Stimulated activated CD4-positive, alpha-beta T cell treated with anti-CD3 and anti-CD28 coated beads, Interleukin-1b, Interleukin-23, amount 100 ng/mL, for 4 hours (primary cell): ENCODE results near the gene PCED1A.
"Not testable (repeated sequence)": the region's sequence is repeated elsewhere in the genome, so short reads cannot be mapped to it uniquely, and the experiment has no call there.

Experiments used
- DNase-seq, 2 donors: peaks; one replicate each; pipeline ENCODE4 v3.0.0-alpha.2; 2020; ENCODE audit warnings: low read depth in 2 of 2

Gene PCED1A

GRCh38 chr20:2829376-2829775, 11.1 kb downstream of the PCED1A start:
- no peak for DNase-seq

- no peak for DNase-seq
These were observed 13.8 kb downstream of the PCED1A start for GRCh38 chr20:2826655-2827054.

GRCh38 chr20:2825761-2826160, 14.7 kb downstream of the PCED1A start:
- no peak for DNase-seq

- no peak for DNase-seq
These were observed 18.4 kb downstream of the PCED1A start for GRCh38 chr20:2822073-2822472.

- DNase-seq, result no peak
These were observed 19.3 kb downstream of the PCED1A start for GRCh38 chr20:2820896-2821869.

GRCh38 chr20:2820084-2820895, 20.2 kb downstream of the PCED1A start:
- no peak for DNase-seq

- no peak for DNase-seq
These were observed 22.4 kb downstream of the PCED1A start for GRCh38 chr20:2817891-2818595.

GRCh38 chr20:2817341-2817726, 23.1 kb downstream of the PCED1A start:
- DNase-seq, result no peak

- DNase-seq, result no peak
These were observed 23.7 kb downstream of the PCED1A start for GRCh38 chr20:2816583-2817340.

GRCh38 chr20:2816030-2816582, 24.3 kb downstream of the PCED1A start, which contains the start of gene TMEM239:
TSS of gene TMEM239 (plus strand) at chr20:2816364. CDS start at chr20:2816555, 191 bp downstream.
- DNase-seq, result no peak

GRCh38 chr20:2815242-2815900, 25.1 kb downstream of the PCED1A start:
- DNase-seq, result no peak

- no peak for DNase-seq
These were observed 25.8 kb downstream of the PCED1A start, which contains the start of gene C20orf141 for GRCh38 chr20:2814587-2815051. TSS of gene C20orf141 (plus strand) at chr20:2814987. CDS start at chr20:2815185, 198 bp downstream.

GRCh38 chr20:2814076-2814475, 26.4 kb downstream of the PCED1A start:
- DNase-seq, result no peak

- no peak for DNase-seq
These were observed 28.3 kb downstream of the PCED1A start for GRCh38 chr20:2812189-2812588.

- no peak for DNase-seq
These were observed 30.8 kb downstream of the PCED1A start for GRCh38 chr20:2809690-2810089.

GRCh38 chr20:2807929-2808328, 32.5 kb downstream of the PCED1A start:
- DNase-seq, result not testable (repeated sequence)

- DNase-seq, result no peak
These were observed 33.4 kb downstream of the PCED1A start for GRCh38 chr20:2807019-2807418.

GRCh38 chr20:2806351-2806701, 34.1 kb downstream of the PCED1A start:
- no peak for DNase-seq

GRCh38 chr20:2805689-2806350, 34.6 kb downstream of the PCED1A start:
- no peak for DNase-seq
